ENCODE results near the gene SLC22A23. TPM values are rescaled to one million over a fixed set of nuclear protein-coding genes. Genes with fewer than 3 reads are reported as not detected.
A peak's percentile ranks its signal among the peaks of the same experiment; 100 is the strongest.

The SLC22A23 gene
- total and polyA plus RNA-seq, 2 of the 4 experiments (the other 2 are of a cell fraction), result 0.72 to 1.6 TPM

DNA sequence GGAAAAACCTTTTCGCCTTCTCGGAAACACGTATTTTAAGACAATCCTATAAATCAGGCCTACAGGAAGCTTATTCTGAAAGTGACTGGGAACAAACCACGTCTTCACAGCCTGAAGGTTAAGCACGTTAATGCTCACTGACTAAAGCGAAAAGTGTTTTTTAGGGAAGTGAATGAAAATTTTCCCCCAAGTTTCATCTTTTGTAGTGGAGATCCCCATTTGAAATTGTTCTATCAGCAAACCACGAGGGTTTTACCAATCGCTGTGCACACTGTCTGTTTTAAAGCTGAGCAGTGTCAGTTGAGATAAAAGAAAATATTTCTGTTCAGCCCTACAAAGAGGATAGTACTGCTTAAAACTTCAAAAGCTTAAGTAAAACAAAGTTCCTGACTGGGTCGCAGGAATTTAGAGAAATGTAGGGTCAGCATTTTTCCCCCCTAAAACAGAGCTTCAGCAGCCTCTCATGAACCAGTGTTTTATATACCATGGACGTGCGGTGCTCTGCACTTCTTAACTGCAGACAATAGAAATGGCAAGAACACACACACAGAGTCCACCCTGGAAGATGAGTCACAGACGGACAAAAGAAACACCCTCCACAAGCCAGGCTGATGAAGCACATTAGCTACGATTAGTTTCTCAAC lies 34.9 kb downstream of the SLC22A23 start:
- dilution Hi-C loops (cut with HindIII; ENCODE audit: low sequenced_read_pairs, unreplicated experiment), result no loop called here

More for the DNA sequence above, 34.9 kb downstream of the SLC22A23 start:
- Histone ChIP-seq H2BK15ac (ENCODE audit: low read depth, low read length) (no peak overlapping the region), H3K4me1 (ENCODE audit: control insufficient read depth, insufficient read depth, low read length) (no peaks in the 10 kb centered on the region), H3K9me1 (ENCODE audit: insufficient read depth, low read length) (no peaks in the 10 kb centered on the region), H4K20me1 (ENCODE audit: insufficient read depth, low read length) (no peaks in the 10 kb centered on the region), H2AFZ (replicated peaks; ENCODE audit: low read length, poor library complexity) (no peak overlapping the region), H2BK5ac (ENCODE audit: low read depth, low read length, poor library complexity, severe bottlenecking) (no peak overlapping the region), H3K79me1 (ENCODE audit: low read depth in 1 of 2, low read length in 2 of 2) (no peaks in the 10 kb centered on the region), H3K4me3 (ENCODE audit: insufficient read depth, low read depth, low read length) (no peak overlapping the region), H3K27me3 (ENCODE audit: control insufficient read depth, insufficient read depth, low read length) (peaks cover 37% of the 10 kb centered on the region), H4K91ac (ENCODE audit: insufficient read depth, low read depth, low read length) (no peak overlapping the region), H3K23ac (ENCODE audit: low read depth, low read length) (no peak overlapping the region), H3K27ac (ENCODE audit: insufficient read depth, low read length) (no peak overlapping the region), H3K4ac (ENCODE audit: low read depth, low read length) (no peak overlapping the region), H3K9me3 (ENCODE audit: control insufficient read depth, insufficient read depth, low read length) (no peaks in the 10 kb centered on the region), H2BK20ac (ENCODE audit: low read depth, low read length) (no peak overlapping the region), H4K5ac (ENCODE audit: low read depth, low read length) (no peak overlapping the region), H2BK120ac (ENCODE audit: low read depth, low read length) (no peak overlapping the region), H3K9ac (ENCODE audit: low read depth, low read length) (no peak overlapping the region), H4K8ac (ENCODE audit: low read depth in 2 of 2, low read length in 2 of 2) (no peak overlapping the region), H3K36me3 (ENCODE audit: control insufficient read depth, insufficient read depth, low read length) (no peaks in the 10 kb centered on the region), H2AK5ac (ENCODE audit: low read depth, low read length) (no peak overlapping the region), H2AK9ac (replicated peaks; ENCODE audit: low read depth, low read length, poor library complexity) (no peak overlapping the region), H3K18ac (ENCODE audit: low read depth, low read length) (no peak overlapping the region), H3K4me2 (ENCODE audit: low read depth, low read length) (no peak overlapping the region), H3K14ac (replicated peaks; ENCODE audit: low read depth, low read length) (no peak overlapping the region), H3K56ac (ENCODE audit: extremely low read depth, insufficient read depth, low read length) (no peak overlapping the region)
- in situ Hi-C loops (cut with MboI; ENCODE audit: low sequenced_read_pairs), result no loop called here
- intact Hi-C loops (cut with micrococcal nuclease), result no loop called here
- peak; percentile 69 for ATAC-seq (ENCODE audit: low read depth)
- POLR2A ChIA-PET (ENCODE audit: unreplicated experiment), result no interaction called here
- no CpG with 5 or more reads among the region's 13 CpGs for WGBS, 2 experiments (ENCODE audit: extremely low coverage in 2 of 2, insufficient read length in 1 of 2)
- TF ChIP-seq MAFK (IDR thresholded peaks at IDR 0.05; ENCODE audit: low read depth, low read length) (peak; percentile 92), USF2 (IDR thresholded peaks at IDR 0.05; ENCODE audit: low read depth, low read length) (no peak), FOS (IDR thresholded peaks at IDR 0.05; ENCODE audit: low read depth, low read length) (peak; percentile 35; the same call in 1 of the 2 replicates)
- no TSS peak for BruUV-seq (replicated peaks)
- CTCF ChIA-PET, result no interaction called here
- peak; percentile 62 for DNase-seq
